H1 (cell line): ENCODE data around the gene TMEM134. TPM values are rescaled to one million over a fixed set of nuclear protein-coding genes. Genes with fewer than 3 reads are reported as not detected.

Experiments used
- BRCA1 ChIP-seq: IDR thresholded peaks from 2 replicates; pipeline ENCODE4 v1.6.1; 2012; ENCODE audit warnings: low read depth, low read length, improper control_type of control experiment
- CHD1 ChIP-seq: IDR thresholded peaks from 2 replicates; pipeline ENCODE4 v1.6.1; 2012; ENCODE audit warnings: low read depth, low read length, improper control_type of control experiment
- E2F6 ChIP-seq: IDR thresholded peaks from 2 replicates; pipeline ENCODE4 v1.6.1; 2012; ENCODE audit warnings: inconsistent platforms
- FOSL1 ChIP-seq: IDR thresholded peaks from 2 replicates; pipeline ENCODE4 v1.6.1; 2011; ENCODE audit warnings: mild to moderate bottlenecking, low read depth, low read length, moderate library complexity; ENCODE audit not compliant: insufficient read depth
- HDAC6 ChIP-seq: IDR thresholded peaks from one replicate; pipeline ENCODE4 v1.7.1; 2012; ENCODE audit warnings: low read depth, mild to moderate bottlenecking, inconsistent platforms, low read length, moderate library complexity
- MAFK ChIP-seq: IDR thresholded peaks from 2 replicates; pipeline ENCODE4 v1.6.1; 2012; ENCODE audit warnings: low read depth, mild to moderate bottlenecking, improper control_type of control experiment, low read length
- POLR2AphosphoS5 ChIP-seq: IDR thresholded peaks from 2 replicates; pipeline ENCODE4 v1.6.1; 2011; ENCODE audit warnings: low read depth, low read length
- RAD21 ChIP-seq, 2 experiments: IDR thresholded peaks in 1 of 2; conservative IDR thresholded peaks in 1 of 2; 2 replicates each; pipeline ENCODE4 v1.6.1; 2011; ENCODE audit warnings: low read depth in 2 of 2, low read length in 2 of 2, improper control_type of control experiment in 1 of 2, inconsistent platforms in 1 of 2, mild to moderate bottlenecking in 1 of 2, moderate library complexity in 1 of 2
- SAP30 ChIP-seq: fragments of 300-600 bp; sonication (generic); IDR thresholded peaks from 2 replicates; pipeline ENCODE4 v1.7.1; 2012; ENCODE audit warnings: low read length, moderate library complexity, mild to moderate bottlenecking, inconsistent platforms; ENCODE audit not compliant: insufficient read depth, insufficient replicate concordance
- SIRT6 ChIP-seq: IDR thresholded peaks from one replicate; pipeline ENCODE4 v1.7.1; 2012; ENCODE audit warnings: low read length, inconsistent platforms
- SIX5 ChIP-seq: IDR thresholded peaks from 2 replicates; pipeline ENCODE4 v1.6.1; 2011; ENCODE audit warnings: mild to moderate bottlenecking, low read depth, low read length
- SP1 ChIP-seq: IDR thresholded peaks from 2 replicates; pipeline ENCODE4 v1.6.1; 2011; ENCODE audit warnings: low read depth, low read length
- polyA plus RNA-seq, 7 experiments: library from polyadenylated mRNA; depleted of rRNA in 3 of 7; stranded (reverse) in 5 of 7; unstranded in 2 of 7; fragments of >200 nt in 5 of 7; fragments of 200-250 nt in 2 of 7; gene quantifications; 1 replicate in 5 of 7; 2 replicates in 1 of 7; 4 replicates in 1 of 7; pipeline versions ENCODE4 v1.2.1 to v1.2.3, GENCODE V29; 2011 to 2013; ENCODE audit warnings: missing spikeins in 2 of 7, mixed read lengths in 2 of 7
- total RNA-seq: library from RNA; stranded (reverse); fragmentation: NEBNext Ultra II Directional; extraction: Animal tissue kit (Norgen Biotek cat#: 25700); gene quantifications from 2 replicates; pipeline ENCODE4 v1.2.1, GENCODE V29; 2021

Gene TMEM134
- total and polyA plus RNA-seq, 2 of the 8 experiments (the other 6 are each of a cell fraction or from before 2014, with no cell fraction given), result 32.4 to 229 TPM

GRCh38 chr11:67428052-67429001 lies 40.7 kb downstream of the TMEM134 start, which contains the start of gene RPS6KB2 (continued):
- peak; percentile 80; the same call in 1 of the 2 replicates for TF ChIP-seq SP1
- TF ChIP-seq SAP30, result peak; percentile 20
- no peak for TF ChIP-seq E2F6
- TF ChIP-seq BRCA1, result peak; percentile 67; the same call in 1 of the 2 replicates
- TF ChIP-seq POLR2AphosphoS5, result peak; percentile 68; the same call in 1 of the 2 replicates
- no peak for TF ChIP-seq CHD1
- TF ChIP-seq FOSL1, result no peak
- no peak for TF ChIP-seq HDAC6
- no peak for TF ChIP-seq RAD21 (IDR thresholded peaks at IDR 0.05 in 1 of 2, conservative IDR thresholded peaks at IDR 0.05 in 1 of 2; ENCODE audit: low read depth in 2 of 2, low read length in 2 of 2)
- no peak for TF ChIP-seq MAFK
- no peak for TF ChIP-seq SIRT6
- TF ChIP-seq SIX5, result peak; percentile 90
